ENCODE results near the gene NPTX1. TPM values are rescaled to one million over a fixed set of nuclear protein-coding genes. Genes with fewer than 3 reads are reported as not detected.
A peak's percentile ranks its signal among the peaks of the same experiment; 100 is the strongest.

Gene NPTX1
- total and polyA plus RNA-seq, 4 donors = under 0.01 TPM; not detected in 3

DNA sequence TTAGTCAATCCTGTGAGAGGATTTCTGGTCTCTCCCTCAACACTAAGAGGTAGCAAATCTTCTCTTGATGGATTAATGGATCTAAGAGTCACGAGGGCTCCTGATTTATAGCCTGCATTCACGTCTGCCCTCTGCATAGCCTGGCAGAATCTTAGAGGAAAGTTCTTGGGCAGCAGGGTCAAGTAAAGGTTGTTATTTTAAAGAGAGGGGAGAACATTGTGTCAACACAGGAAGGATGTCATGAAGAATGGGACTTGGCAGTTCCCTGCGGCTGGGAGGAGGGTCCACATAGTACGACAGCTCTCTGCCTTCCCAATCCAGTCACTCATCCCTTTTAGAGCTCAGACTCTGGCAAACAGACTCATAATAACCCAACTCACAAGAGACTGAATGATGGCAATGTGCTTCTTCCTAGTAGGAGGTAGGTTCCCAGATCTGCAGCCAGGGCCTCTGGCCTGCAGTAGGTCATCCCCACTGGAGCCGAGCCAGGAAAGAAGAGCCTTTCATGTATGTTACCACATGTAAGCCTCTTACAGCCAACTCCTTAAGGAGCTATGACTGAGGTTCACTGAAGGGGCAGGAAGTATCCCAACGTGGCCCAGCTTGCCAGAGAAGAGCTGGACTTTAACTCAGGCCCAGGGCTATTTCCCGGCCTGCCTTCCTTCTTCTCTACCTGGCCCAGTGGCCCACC, 42.8 kb upstream of the NPTX1 start:
- DNase-seq (ENCODE audit: low spot score) = no peak
- Histone ChIP-seq H3K4me1 (ENCODE audit: control insufficient read depth in 4 of 4, insufficient read depth in 4 of 4, low read length in 3 of 4) (no peaks in the 10 kb centered on the region), H3K9me3 (ENCODE audit: control insufficient read depth in 4 of 4, low read length in 3 of 4) (no peaks in the 10 kb centered on the region), H3K36me3 (ENCODE audit: control insufficient read depth in 4 of 4, insufficient read depth in 3 of 4, low read depth in 1 of 4, low read length in 3 of 4) (no peaks in the 10 kb centered on the region), H3K4me3 (ENCODE audit: low read depth in 1 of 3, low read length in 3 of 3) (no peak overlapping the region), H3K9ac (ENCODE audit: low read depth in 1 of 2, low read length in 2 of 2) (no peak overlapping the region), H3K27ac (ENCODE audit: low read depth in 1 of 2, low read length in 2 of 2) (no peak overlapping the region), H3K27me3 (ENCODE audit: control insufficient read depth in 4 of 4, insufficient read depth in 4 of 4, low read length in 3 of 4) (no peaks in the 10 kb centered on the region)
- 44% methylated on average over 7 of the region's 7 CpGs for WGBS
- no peak for TF ChIP-seq YY1 (IDR thresholded peaks at IDR 0.05)
- TF ChIP-seq NR2F2 (IDR thresholded peaks at IDR 0.05) = peak; percentile 20

DNA sequence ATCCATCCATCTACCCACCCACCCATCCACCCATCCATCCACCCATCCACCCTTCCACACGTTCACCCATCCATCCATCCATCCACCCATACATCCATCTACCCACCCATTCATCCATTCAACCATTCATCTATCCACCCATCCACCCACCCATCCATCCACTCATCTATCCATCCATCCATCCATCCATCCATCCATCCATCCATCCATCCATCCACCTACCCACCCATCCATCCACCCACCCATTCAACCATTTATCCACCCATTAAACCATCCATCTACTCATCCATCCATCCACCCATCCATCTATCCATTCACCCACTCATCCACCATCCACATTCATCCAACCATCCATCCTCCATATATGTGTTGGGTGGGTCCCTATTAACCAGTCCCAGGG, 42.0 kb upstream of the NPTX1 start:
- Histone ChIP-seq H3K36me3 (ENCODE audit: control insufficient read depth in 4 of 4, insufficient read depth in 3 of 4, low read depth in 1 of 4, low read length in 3 of 4) (no peaks in the 10 kb centered on the region), H3K4me3 (ENCODE audit: low read depth in 1 of 3, low read length in 3 of 3) (no peak overlapping the region), H3K9ac (ENCODE audit: low read depth in 1 of 2, low read length in 2 of 2) (no peak overlapping the region), H3K9me3 (ENCODE audit: control insufficient read depth in 4 of 4, low read length in 3 of 4) (no peaks in the 10 kb centered on the region), H3K27ac (ENCODE audit: low read depth in 1 of 2, low read length in 2 of 2) (no peak overlapping the region), H3K27me3 (ENCODE audit: control insufficient read depth in 4 of 4, insufficient read depth in 4 of 4, low read length in 3 of 4) (no peaks in the 10 kb centered on the region), H3K4me1 (ENCODE audit: control insufficient read depth in 4 of 4, insufficient read depth in 4 of 4, low read length in 3 of 4) (no peaks in the 10 kb centered on the region)
- TF ChIP-seq GABPA (IDR thresholded peaks at IDR 0.05 in 1 of 2, conservative IDR thresholded peaks at IDR 0.05 in 1 of 2) (no peak), CTCF (IDR thresholded peaks at IDR 0.05; ENCODE audit: low read depth, low read length, missing input control) (no peak), RAD21 (IDR thresholded peaks at IDR 0.05) (no peak), ATF3 (IDR thresholded peaks at IDR 0.05) (no peak), MAX (IDR thresholded peaks at IDR 0.05) (no peak), HNF4A (conservative IDR thresholded peaks at IDR 0.05) (no peak), SP1 (IDR thresholded peaks at IDR 0.05) (no peak), RXRA (IDR thresholded peaks at IDR 0.05) (no peak)
- TF ChIP-seq, protein P1, sequence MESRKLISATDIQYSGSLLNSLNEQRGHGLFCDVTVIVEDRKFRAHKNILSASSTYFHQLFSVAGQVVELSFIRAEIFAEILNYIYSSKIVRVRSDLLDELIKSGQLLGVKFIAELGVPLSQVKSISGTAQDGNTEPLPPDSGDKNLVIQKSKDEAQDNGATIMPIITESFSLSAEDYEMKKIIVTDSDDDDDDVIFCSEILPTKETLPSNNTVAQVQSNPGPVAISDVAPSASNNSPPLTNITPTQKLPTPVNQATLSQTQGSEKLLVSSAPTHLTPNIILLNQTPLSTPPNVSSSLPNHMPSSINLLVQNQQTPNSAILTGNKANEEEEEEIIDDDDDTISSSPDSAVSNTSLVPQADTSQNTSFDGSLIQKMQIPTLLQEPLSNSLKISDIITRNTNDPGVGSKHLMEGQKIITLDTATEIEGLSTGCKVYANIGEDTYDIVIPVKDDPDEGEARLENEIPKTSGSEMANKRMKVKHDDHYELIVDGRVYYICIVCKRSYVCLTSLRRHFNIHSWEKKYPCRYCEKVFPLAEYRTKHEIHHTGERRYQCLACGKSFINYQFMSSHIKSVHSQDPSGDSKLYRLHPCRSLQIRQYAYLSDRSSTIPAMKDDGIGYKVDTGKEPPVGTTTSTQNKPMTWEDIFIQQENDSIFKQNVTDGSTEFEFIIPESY (IDR thresholded peaks at IDR 0.05) = no peak
- DNase-seq (ENCODE audit: low spot score) = no peak
- WGBS = 41% methylated on average over 1 of the region's 1 CpG

DNA sequence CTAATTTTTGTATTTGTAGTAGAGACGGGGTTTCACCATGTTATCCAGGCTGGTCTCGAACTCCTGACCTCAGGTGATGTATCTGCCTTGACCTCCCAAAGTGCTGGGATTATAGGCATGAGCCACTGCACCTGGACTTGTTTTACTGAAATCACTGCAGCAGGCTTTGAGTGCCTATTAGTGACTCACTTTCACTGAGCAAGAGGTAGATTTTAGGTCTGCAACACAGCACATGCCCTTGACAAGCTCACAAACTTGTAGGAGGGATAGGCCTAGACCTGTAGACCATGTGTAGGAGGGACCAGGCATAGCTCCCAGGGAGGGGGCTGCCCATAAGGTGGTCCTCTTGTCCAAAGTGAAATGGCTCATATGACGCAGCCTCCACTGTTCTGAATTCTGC, 41.2 kb upstream of the NPTX1 start:
- H3K4me3 ChIP-seq (ENCODE audit: low read depth in 1 of 3, low read length in 3 of 3) = no peak overlapping the region
- no peak overlapping the region for H3K27ac ChIP-seq (ENCODE audit: low read depth in 1 of 2, low read length in 2 of 2)
- H3K9ac ChIP-seq (ENCODE audit: low read depth in 1 of 2, low read length in 2 of 2) = no peak overlapping the region
- WGBS = 86% methylated on average over 3 of the region's 3 CpGs
- DNase-seq (ENCODE audit: low spot score) = no peak
- H3K27me3 ChIP-seq (ENCODE audit: control insufficient read depth in 4 of 4, insufficient read depth in 4 of 4, low read length in 3 of 4) = no peaks in the 10 kb centered on the region
- TF ChIP-seq SP1 (IDR thresholded peaks at IDR 0.05) = no peak
- TF ChIP-seq CTCF (IDR thresholded peaks at IDR 0.05; ENCODE audit: low read depth, low read length, missing input control) = no peak
- TF ChIP-seq RXRA (IDR thresholded peaks at IDR 0.05) = no peak
- TF ChIP-seq FOXA1 (IDR thresholded peaks at IDR 0.05) = no peak
- no peak for TF ChIP-seq HNF4G (IDR thresholded peaks at IDR 0.05)
- TF ChIP-seq GABPA (IDR thresholded peaks at IDR 0.05 in 1 of 2, conservative IDR thresholded peaks at IDR 0.05 in 1 of 2) = no peak
- H3K36me3 ChIP-seq (ENCODE audit: control insufficient read depth in 4 of 4, insufficient read depth in 3 of 4, low read depth in 1 of 4, low read length in 3 of 4) = no peaks in the 10 kb centered on the region
- no peaks in the 10 kb centered on the region for H3K4me1 ChIP-seq (ENCODE audit: control insufficient read depth in 4 of 4, insufficient read depth in 4 of 4, low read length in 3 of 4)
- H3K9me3 ChIP-seq (ENCODE audit: control insufficient read depth in 4 of 4, low read length in 3 of 4) = no peaks in the 10 kb centered on the region
